Endothelial cell (in vitro differentiated cells): ENCODE results near the gene TPMT. TPM values are rescaled to one million over a fixed set of nuclear protein-coding genes. Genes with fewer than 3 reads are reported as not detected.
A peak's percentile ranks its signal among the peaks of the same experiment; 100 is the strongest.

Experiments
- DNase-seq: peaks from one replicate; pipeline ENCODE4 v3.0.0; 2021; ENCODE audit warnings: low spot score
- H3K27ac Mint-ChIP-seq: one replicate; pipeline ENCODE4 v1.8.0; 2021; ENCODE audit warnings: mixed read lengths, inconsistent platforms; ENCODE audit not compliant: unreplicated experiment
- H3K27me3 Mint-ChIP-seq: one replicate; pipeline ENCODE4 v1.8.0; 2021; ENCODE audit warnings: mild to moderate bottlenecking, moderate library complexity, mixed read lengths, inconsistent platforms; ENCODE audit not compliant: unreplicated experiment
- H3K36me3 Mint-ChIP-seq: one replicate; pipeline ENCODE4 v1.8.0; 2021; ENCODE audit warnings: mild to moderate bottlenecking, low read depth, mixed read lengths, inconsistent platforms; ENCODE audit not compliant: unreplicated experiment
- H3K4me1 Mint-ChIP-seq: one replicate; pipeline ENCODE4 v1.8.0; 2021; ENCODE audit warnings: mild to moderate bottlenecking, mixed read lengths, inconsistent platforms; ENCODE audit not compliant: unreplicated experiment
- H3K4me3 Mint-ChIP-seq: one replicate; pipeline ENCODE4 v1.8.0; 2021; ENCODE audit warnings: mild to moderate bottlenecking, mixed read lengths, inconsistent platforms; ENCODE audit not compliant: unreplicated experiment
- H3K9me3 Mint-ChIP-seq: one replicate; pipeline ENCODE4 v1.8.0; 2021; ENCODE audit warnings: mixed read lengths, inconsistent platforms; ENCODE audit not compliant: unreplicated experiment
- CTCF ChIP-seq: fragments of 200-600 bp; sonication (generic); IDR thresholded peaks from one replicate; pipeline ENCODE4 v1.5.0; 2021; ENCODE audit warnings: antibody characterized with exemption; ENCODE audit not compliant: unreplicated experiment
- total RNA-seq: library from RNA; stranded (reverse); fragmentation: NEBNext Ultra II Directional; extraction: Animal tissue kit (Norgen Biotek cat#: 25700); gene quantifications from one replicate; pipeline ENCODE4 v1.2.1, GENCODE V29; 2021; ENCODE audit not compliant: unreplicated experiment

Gene TPMT
- total RNA-seq, 1 donor from 2014 or later = 13.7 TPM

- no peaks in the 10 kb centered on the region for H3K4me1 Mint-ChIP-seq
- H3K9me3 Mint-ChIP-seq = no peaks in the 10 kb centered on the region
- peak overlapping the region; percentile 13 for H3K4me3 Mint-ChIP-seq
- H3K27ac Mint-ChIP-seq = no peak overlapping the region
- peaks cover 17% of the 10 kb centered on the region for H3K36me3 Mint-ChIP-seq
- TF ChIP-seq CTCF = no peak
- peaks cover 8% of the 10 kb centered on the region for H3K27me3 Mint-ChIP-seq
- DNase-seq = no peak
Measured at GRCh38 chr6:18091382-18091781, 63.5 kb downstream of the TPMT start.

DNA sequence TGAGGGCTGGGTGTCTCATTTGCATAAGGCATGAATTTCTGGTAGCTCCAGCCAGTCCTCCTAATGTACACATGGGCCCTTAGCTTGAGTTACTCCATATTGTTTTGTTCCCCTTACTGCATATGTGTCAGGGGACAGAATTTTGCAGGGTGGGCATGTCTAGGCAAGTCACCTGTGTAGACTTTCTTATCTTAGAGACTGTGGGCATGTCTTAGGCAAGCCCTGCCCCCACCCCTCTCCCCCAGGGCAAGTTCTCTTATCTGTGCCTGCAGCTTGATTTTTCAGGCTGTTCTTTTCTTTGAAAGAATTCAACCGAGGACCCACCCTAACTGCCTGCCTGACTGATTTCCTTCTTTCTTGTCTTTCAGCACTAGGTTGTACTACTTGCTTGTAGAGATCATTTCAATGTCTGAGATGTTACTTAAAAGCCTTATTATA, 64.5 kb downstream of the TPMT start:
- H3K4me1 Mint-ChIP-seq = no peaks in the 10 kb centered on the region
- peaks cover 8% of the 10 kb centered on the region for H3K27me3 Mint-ChIP-seq
- H3K36me3 Mint-ChIP-seq = peaks cover 17% of the 10 kb centered on the region
- H3K4me3 Mint-ChIP-seq = no peak overlapping the region
- no peak for DNase-seq
- no peak for TF ChIP-seq CTCF
- H3K9me3 Mint-ChIP-seq = no peaks in the 10 kb centered on the region
- H3K27ac Mint-ChIP-seq = no peak overlapping the region

DNA sequence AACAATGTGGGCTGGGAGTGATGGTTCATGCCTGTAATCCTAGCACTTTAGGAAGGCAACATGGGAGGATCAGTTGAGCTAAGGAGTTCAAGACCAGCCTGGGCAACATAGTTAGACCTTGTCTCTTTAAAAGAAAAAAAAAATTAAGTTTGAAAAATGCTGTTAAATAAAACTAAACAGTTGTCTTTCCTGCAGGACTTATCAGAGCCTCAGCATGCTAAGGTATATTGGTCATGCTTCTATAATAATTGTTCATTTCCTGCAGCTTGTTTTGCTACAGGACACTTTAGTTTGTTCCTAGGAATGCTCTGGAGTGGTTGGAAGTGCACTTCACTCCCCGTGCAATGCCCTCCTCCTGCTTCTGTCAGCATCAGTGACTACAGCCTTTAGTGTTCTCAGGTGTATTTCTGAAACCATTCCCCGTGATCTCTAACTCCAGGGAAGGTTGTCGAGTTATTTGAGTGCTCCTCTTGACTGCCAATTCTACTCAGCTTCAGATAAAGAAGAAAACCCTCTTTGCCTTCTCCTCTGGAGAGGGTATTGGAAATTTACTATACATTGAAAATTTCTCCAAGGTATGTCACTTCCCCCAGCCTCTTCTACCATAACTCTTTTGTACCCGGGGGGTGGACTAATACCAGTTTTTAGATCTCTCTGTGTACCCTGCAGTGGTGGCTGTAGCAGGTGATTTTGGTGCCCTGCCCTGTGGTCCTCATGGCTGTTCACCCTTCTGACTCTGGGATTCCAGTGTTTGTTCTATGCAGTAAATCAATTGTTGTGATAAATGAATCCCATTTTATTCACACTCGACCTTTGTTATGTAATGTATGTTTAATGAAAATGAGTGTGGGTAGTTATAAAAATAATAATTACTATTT, 66.2 kb downstream of the TPMT start:
- peaks cover 5% of the 10 kb centered on the region for H3K27me3 Mint-ChIP-seq

GRCh38 chr6:18087396-18088165, 67.3 kb downstream of the TPMT start:
- no peak overlapping the region for H3K27ac Mint-ChIP-seq
- TF ChIP-seq CTCF = no peak
- H3K36me3 Mint-ChIP-seq = peaks cover 17% of the 10 kb centered on the region
- no peak overlapping the region for H3K4me3 Mint-ChIP-seq
- no peaks in the 10 kb centered on the region for H3K4me1 Mint-ChIP-seq
- DNase-seq = no peak
- H3K27me3 Mint-ChIP-seq = peaks cover 7% of the 10 kb centered on the region
- no peaks in the 10 kb centered on the region for H3K9me3 Mint-ChIP-seq

More for the DNA sequence above, 66.2 kb downstream of the TPMT start:
- no peak overlapping the region for H3K4me3 Mint-ChIP-seq
- H3K36me3 Mint-ChIP-seq = peaks cover 17% of the 10 kb centered on the region
- no peak for TF ChIP-seq CTCF
- no peaks in the 10 kb centered on the region for H3K4me1 Mint-ChIP-seq
- no peaks in the 10 kb centered on the region for H3K9me3 Mint-ChIP-seq
- no peak for DNase-seq
- H3K27ac Mint-ChIP-seq = no peak overlapping the region
